ENCODE results near the gene DDX3X. TPM values are rescaled to one million over a fixed set of nuclear protein-coding genes. Genes with fewer than 3 reads are reported as not detected.

Gene DDX3X
- total RNA-seq, 1 experiment from 2014 or later = 338 TPM

GRCh38 chrX:41381685-41382084 is 47.7 kb downstream of the DDX3X start:
- Histone ChIP-seq H3K23ac (ENCODE audit: insufficient read length, low read depth, low read length) (no peak overlapping the region), H3K56ac (ENCODE audit: insufficient read length, low read depth, low read length) (no peak overlapping the region), H4K8ac (replicated peaks; ENCODE audit: insufficient read length, low read depth, low read length) (no peak overlapping the region), H3T11ph (ENCODE audit: low read length) (no peak overlapping the region), H4K91ac (ENCODE audit: insufficient read length, low read depth, low read length) (no peak overlapping the region), H3K79me2 (ENCODE audit: insufficient read depth, low read length) (no peaks in the 10 kb centered on the region), H3K14ac (ENCODE audit: insufficient read depth, low read length) (no peak overlapping the region), H3K27me3 (ENCODE audit: insufficient read depth, low read length) (no peaks in the 10 kb centered on the region), H2BK120ac (ENCODE audit: low read depth, low read length, poor library complexity, severe bottlenecking) (no peak overlapping the region), H3K9me3 (ENCODE audit: control insufficient read depth, low read depth, low read length) (no peaks in the 10 kb centered on the region), H3K79me1 (ENCODE audit: insufficient read depth, low read depth, low read length, poor library complexity, severe bottlenecking) (no peaks in the 10 kb centered on the region), H3K27ac (ENCODE audit: insufficient read length, low read depth, low read length) (no peak overlapping the region), H3K23me2 (ENCODE audit: insufficient read length, low read depth, low read length, poor library complexity, severe bottlenecking) (no peaks in the 10 kb centered on the region), H2BK5ac (ENCODE audit: insufficient read length, low read length) (no peak overlapping the region), H2AK5ac (ENCODE audit: insufficient read length, low read length) (no peak overlapping the region), H4K5ac (ENCODE audit: insufficient read length, low read depth, low read length) (no peak overlapping the region), H2AFZ (ENCODE audit: low read length) (no peak overlapping the region), H3K4me2 (ENCODE audit: insufficient read depth, insufficient read length, low read length) (no peak overlapping the region), H2BK15ac (ENCODE audit: low read depth, low read length) (no peak overlapping the region), H3K4me1 (ENCODE audit: insufficient read depth, low read length) (peaks cover 12% of the 10 kb centered on the region; the same call in 1 of the 2 replicates), H2BK20ac (ENCODE audit: low read depth, low read length, poor library complexity, severe bottlenecking) (no peak overlapping the region), H4K20me1 (ENCODE audit: control insufficient read depth, insufficient read depth, insufficient read length) (no peaks in the 10 kb centered on the region), H2BK12ac (ENCODE audit: insufficient read length, low read depth, low read length) (no peak overlapping the region), H3K4ac (ENCODE audit: low read depth, low read length) (no peak overlapping the region), H3K9ac (ENCODE audit: extremely low read depth, insufficient read length, low read length) (no peak overlapping the region), H3K18ac (ENCODE audit: insufficient read length, low read depth, low read length) (no peak overlapping the region)
- Mint-ChIP-seq H3K4me1 (peaks cover 21 to 25% of the 10 kb centered on the region in 2 experiments), H3K4me3 (0 out of 5 replicates have a peak overlapping the region, but pooled peaks of 1 of the 2 experiments have one; percentile 20), H3K36me3 (ENCODE audit: insufficient read depth in 1 of 3, low read depth in 3 of 3) (peaks cover 0 to 4% (median 2%) of the 10 kb centered on the region in 3 experiments; a peak in 3 of 7 replicates), H3K9me3 (peaks cover 42 to 52% of the 10 kb centered on the region in 2 experiments), H3K27ac (peak overlapping the region in 2 of 3 experiments; percentile 18 to 73; a peak in 3 of 7 replicates), H3K27me3 (ENCODE audit: low read depth) (peaks cover 3% of the 10 kb centered on the region; the same call in 1 of the 2 replicates)
- no CpG with 5 or more reads among the region's 5 CpGs for WGBS (ENCODE audit: extremely low coverage, insufficient read length, low lambda C conversion rate)
- TF ChIP-seq, protein P1, sequence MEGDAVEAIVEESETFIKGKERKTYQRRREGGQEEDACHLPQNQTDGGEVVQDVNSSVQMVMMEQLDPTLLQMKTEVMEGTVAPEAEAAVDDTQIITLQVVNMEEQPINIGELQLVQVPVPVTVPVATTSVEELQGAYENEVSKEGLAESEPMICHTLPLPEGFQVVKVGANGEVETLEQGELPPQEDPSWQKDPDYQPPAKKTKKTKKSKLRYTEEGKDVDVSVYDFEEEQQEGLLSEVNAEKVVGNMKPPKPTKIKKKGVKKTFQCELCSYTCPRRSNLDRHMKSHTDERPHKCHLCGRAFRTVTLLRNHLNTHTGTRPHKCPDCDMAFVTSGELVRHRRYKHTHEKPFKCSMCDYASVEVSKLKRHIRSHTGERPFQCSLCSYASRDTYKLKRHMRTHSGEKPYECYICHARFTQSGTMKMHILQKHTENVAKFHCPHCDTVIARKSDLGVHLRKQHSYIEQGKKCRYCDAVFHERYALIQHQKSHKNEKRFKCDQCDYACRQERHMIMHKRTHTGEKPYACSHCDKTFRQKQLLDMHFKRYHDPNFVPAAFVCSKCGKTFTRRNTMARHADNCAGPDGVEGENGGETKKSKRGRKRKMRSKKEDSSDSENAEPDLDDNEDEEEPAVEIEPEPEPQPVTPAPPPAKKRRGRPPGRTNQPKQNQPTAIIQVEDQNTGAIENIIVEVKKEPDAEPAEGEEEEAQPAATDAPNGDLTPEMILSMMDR (conservative IDR thresholded peaks at IDR 0.05) = no peak
- peak; percentile 62 for DNase-seq
